ENCODE results near the gene WDR88.
"Not testable (repeated sequence)": the region's sequence is repeated elsewhere in the genome, so short reads cannot be mapped to it uniquely, and the experiment has no call there.

Gene WDR88

DNA sequence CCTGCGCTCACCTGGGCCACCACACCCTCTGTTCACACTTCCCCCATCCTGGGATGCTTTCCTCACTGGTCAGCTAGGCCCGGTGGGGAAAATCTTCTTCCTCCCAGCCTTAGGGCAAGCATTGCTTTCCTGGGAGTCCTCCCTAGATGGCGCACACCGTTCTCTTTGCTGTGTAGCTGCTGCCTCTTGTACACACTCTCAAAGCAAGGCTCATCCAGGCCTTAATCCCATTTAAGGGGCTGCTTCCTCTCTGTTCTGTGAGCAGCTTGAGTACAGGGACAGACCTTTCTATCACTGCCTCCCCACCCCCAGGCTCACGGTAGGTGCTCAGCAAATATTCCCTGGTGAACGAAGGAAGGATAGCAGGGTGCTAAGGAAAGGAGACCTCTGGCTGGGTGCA lies 82.7 kb downstream of the WDR88 start:
- DNase-seq: no peak

DNA sequence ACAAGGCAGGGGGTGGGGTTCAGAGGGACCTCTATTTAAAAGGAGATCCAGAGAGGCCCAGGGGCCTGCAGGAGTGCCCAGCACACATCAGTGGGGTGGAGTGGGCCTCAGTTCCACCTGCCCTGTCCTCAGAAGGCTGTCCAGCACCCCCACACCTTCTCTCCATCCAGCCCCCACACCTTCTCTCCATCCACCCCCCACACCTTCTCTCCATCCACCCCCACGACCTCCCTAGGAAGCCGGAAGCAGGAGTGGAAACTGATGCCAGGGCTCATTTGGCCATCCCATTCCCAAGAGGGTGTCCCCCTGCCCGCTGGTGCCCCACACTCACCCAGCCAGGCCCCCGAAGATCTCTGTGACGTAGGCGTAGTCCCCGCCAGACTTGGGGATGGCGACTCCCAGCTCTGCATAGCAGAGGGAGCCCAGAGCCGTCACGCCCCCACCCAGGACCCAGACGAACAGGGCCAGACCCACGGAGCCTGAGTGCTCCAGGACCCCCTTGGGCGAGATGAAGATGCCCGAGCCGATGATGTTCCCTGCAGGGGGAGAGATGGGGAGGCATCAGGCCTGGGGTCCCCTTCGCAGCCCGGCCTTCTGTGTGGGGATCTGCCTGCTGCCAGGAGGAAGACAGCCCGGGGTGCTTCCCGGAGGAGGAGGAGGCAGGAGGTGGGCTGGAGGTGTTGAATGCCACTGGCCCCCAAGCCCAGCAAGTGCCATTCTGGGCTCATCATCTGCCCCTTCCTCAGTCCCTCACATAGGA lies 83.7 kb downstream of the WDR88 start:
- DNase-seq: no peak

DNA sequence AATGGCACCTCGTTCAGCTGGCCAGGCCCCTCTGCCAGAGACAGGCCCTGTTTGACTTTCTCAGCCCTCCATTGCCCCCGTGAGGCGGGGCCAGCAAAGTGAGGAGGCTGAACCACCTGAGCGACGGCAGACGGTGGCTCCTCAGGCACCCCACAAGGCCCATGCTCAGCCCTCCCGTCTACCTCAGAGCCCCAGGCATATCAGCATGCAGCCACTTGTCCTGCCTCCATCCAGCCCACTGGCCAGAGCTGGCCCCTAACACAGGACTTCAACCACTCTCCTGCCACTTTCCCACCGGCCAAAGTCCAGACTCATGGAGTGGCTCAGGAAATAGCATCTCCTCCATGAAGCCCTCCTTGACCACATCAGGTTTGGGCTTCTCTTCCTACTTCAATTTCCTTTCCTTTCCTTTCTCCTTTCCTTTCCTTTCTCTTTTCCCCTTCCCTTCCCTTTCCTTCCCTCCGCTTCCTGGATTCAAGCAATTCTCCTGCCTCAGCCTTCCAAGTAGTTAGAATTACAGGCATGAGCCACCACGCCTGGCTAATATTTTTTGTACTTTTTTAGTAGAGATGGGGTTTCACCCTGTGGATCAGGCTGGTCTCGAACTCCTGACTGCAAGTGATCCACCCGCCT lies 84.4 kb downstream of the WDR88 start:
- DNase-seq: no peak

DNA sequence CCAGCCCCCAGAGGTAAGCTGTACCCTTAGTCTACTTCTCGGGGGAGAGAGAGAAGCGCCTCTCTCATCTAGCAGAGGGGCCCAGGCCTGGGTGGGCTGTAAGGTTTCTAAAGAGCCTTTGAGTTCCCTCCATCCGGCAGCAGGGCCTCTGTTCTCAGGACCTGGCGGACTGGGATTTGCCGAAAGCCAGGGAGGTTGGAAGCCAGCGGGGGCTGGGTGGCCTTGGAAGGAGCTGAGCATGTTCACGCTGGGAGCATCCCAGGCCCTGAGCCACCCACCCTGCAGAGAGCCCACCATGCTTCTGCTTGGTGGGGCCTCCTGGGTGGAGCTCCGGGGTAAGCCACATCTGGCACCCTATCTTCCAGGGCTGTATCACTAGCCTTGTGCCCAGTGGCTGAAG lies 86.0 kb downstream of the WDR88 start:
- no peak for DNase-seq

DNA sequence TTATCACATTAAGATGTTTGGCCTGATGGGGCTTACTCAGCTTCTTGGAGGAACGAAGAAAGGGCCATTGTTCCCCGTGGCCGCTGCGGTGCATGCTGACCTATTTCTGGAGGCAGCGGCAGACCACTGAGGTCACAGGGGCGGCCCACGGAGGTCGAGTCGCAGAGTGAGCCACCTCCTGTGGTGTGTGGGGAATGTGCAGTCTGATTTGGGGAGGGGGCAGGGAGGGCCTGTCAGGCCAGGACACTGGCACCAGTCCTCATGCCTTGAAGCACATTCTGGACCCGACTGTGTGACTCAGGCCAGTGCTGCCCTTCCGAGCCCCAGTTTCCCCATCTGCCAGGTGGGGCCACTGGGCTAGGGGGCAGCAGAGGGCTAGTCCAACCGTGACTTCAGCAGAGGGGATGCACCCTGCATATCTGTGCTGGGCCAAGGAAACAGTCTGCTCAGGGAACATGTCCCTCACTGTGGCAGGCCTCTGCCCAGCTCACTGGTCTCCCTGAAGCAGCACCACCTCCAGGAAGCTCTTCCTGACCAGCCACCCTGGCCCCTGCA lies 87.4 kb downstream of the WDR88 start:
- no peak for DNase-seq

DNA sequence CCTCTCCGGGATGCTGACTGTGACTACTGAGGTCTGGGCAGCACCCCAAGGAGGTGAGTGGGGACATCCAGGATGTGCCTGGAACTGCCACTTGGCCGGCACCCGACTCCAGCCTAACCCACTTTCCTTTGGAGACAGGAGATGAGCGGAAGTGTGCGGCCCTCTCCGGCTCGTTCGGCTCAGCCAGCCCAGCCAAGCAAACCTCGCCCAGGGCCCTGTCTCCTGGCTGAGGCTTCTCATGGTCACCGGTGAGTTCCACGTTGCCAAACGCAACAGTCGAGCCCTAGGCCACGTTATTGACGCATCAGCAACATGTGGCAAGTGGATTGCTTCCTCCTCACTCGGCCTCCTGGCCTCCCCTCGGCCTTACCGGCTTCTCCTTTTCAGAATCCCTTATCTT lies 88.2 kb downstream of the WDR88 start:
- no peak for DNase-seq

DNA sequence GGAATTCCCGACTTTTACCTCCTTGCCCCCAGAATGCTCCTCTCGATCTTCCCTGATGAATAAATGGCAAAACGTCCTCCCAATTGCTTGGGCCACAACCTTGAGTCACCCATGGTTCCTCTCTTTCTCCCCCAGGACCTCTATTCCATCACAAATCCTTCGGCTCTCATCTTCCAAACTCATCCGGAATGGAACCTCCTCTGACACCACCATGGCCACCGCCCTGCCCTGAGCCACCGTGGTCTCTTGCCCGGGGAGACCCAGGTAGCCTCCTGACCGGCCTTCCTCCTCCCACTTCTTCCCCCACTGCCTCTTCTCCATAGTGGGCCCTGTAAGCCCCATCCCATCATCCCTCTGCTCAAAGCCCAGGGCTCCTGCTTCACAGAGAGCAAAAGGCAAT lies 88.8 kb downstream of the WDR88 start:
- no peak for DNase-seq

DNA sequence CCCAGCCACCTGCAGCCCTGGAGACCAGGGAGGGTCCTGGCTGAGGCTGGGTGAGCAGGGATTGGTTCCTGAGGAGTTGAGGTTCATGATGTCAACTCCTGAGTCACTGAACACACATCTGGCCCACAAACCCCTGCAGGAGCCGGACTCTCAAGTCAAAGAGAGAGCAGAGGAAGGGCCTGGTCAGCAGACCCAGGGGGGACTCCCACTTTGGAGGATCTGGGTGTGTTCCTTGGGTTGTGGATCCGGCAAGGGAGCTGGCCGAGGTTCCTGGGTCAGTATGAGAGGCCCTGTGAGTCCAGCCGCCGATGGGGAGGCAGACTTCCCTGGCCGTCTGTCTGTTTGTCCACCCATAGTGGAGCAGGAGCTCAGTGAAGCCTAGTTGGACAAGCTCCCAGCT lies 89.7 kb downstream of the WDR88 start:
- DNase-seq: no peak

DNA sequence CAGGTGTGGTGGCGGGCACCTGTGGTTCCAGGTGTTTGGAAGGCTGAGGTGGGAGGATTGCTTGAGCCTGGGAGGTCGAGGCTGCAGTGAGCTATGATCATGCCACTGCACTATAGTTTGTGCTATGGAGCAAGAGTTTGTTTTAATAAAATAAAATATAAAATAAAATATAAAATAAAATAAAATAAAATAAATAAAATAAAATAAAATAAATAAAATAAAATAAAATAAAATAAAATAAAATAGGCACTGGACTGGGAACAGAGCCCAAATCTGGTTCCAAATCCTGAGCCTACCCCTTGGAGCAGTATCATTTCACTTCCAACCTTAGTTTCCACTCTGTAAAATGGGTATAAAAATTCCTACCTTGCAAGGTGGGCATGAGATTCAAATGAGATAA lies 90.3 kb downstream of the WDR88 start:
- not testable (repeated sequence) for DNase-seq

DNA sequence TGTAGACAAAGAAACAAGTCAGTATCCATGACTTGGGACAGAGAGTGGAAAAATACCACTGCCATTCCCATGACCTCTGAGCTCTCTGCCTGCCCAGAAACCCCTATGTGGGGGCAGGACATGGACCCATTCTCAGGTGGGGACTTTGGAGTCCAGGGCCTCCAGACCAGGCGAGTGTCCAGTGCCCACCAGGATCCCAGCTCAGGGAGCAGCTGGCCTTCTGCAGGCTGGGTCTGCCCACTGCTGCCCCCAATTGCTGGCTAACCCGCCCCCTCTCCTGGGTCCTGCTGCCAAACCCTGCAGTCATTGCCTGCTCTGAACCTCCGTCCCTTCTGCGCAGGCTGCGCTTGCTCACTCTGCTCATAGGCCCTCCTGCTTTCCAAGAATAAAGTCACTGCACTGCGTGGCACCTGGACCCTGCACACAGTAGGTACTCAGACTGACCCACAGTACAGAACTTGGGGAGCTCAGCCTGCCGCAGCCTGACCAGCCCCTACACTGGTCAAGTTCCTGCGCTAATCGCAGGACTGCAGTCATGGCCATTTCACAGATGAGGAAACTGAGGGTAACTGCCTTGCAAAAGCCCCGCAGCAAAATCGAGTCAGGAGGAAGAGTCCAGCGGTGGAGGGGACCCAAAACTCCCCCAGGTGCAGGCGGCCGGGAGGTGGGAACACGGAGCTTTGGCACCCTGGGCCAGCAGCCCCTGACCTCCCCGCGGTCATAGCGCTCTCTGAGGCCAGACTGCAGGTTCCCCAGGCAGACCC lies 93.0 kb downstream of the WDR88 start:
- no peak for DNase-seq
